ENCODE results near the gene LILRA5. TPM values are rescaled to one million over a fixed set of nuclear protein-coding genes. Genes with fewer than 3 reads are reported as not detected.

Gene LILRA5
- not detected in 2 replicates for total RNA-seq

DNA sequence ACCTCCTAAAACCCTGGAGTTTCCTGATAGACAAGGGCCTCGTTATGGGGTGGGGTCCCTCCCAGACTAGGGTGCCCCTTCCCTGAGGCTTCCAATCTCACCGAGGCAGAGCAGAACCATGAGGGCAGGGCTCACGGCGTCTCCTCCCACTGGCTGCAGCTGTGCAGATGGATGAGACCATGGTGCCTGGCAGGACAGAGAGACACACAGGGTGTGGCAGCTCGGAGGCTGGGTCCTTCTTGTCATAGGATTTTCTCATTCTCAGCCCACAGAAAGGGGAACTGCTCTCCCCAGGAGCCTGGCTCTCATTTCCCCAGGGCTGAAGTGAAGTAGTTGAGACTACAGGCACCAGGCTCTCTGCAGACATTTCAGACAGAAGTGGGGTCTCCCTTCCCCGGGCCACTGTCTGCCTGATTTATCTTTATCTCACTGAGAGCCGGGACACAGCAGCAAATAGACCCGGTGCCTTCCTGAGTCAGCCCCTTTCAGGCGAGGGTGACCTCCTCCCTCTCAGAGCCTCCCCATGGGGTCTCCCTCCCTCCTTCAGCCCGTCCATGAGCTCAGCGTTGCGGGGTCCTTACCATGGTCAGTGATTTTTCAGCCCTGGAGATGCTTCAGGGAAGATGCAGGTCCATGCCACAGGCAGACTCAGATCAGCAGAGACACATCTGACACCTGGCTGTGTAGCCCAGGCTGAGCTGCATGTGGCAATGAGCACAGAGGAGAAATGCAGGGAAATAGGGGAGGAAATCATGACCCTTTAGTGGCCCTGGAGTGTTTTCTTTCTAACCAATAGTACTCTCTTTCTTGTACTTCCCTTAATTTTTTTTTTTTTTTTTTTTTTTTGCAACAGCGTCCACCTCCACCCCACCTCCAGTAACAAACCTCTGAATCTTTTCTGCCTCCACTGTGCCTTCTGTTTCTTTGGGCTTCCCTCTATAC, at the start of gene LILRA5:
LILRA5 (minus strand) TSS at position 731 of the 942 bp plus-strand sequence; CDS start at position 584, 147 bp downstream.

DNA sequence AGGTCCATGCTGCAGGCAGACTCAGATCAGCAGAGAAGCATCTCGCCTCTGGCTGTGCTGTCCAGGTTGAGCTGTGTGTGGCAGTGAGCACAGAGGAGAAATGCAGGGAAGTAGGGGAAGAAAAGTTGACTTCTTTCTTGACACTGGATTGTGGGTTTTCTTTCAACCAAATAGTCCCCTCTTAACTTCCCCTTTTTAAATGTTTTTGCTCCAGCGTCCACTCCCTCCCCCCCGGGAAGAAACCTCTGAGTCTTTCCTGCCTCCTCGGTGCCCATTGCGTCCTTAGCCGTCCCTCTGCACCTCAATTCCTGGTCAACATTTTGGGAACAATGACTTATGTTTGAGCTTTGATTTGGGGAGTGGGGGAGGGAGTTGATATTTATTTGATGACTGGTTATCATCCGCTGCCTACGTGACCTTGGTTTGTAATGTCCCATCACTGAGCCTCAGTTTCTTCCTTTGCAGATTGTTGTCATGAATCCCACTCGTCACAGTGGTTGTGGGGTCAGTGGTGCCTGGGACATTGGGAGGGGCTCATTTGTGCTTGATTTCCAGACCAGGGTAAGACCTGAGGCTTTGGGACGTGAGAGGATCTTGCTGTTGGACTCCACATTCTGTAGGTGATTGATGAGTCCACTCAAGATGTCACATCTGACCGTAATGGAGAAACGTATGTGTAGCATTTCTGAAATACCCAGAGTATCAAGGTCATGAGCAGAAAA, 31.8 kb downstream of the LILRA5 start, which contains the start of gene LILRB2:
LILRB2 (minus strand) TSS at position 104 of the 722 bp plus-strand sequence. CDS start 614 bp downstream, outside the sequence.

DNA sequence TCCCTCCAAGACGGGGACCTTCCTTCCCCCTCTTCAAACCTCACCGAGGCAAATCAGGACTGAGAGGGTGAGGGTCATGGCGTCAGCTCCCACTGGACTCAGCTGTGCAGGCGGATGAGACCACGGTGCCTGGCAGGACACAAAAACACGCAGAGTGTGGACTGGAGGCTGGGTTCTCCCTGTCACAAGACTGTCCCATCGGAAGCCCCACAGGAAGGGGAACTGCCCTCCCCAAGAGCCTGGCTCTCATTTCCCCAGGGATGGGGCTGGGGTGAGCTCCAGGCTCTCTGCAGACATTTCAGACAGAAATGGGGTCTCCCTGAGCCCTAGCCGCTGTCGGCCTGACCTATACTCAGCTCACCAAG, 55.9 kb downstream of the LILRA5 start, which contains the start of gene LILRB5:
LILRB5 (minus strand) TSS at position 158 of the 365 bp plus-strand sequence; CDS start at position 78, 80 bp downstream.

Other genes with a start within 250 kb of the LILRA5 start
- not detected in 2 replicates for gene VSTM1, start 249.3 kb downstream of the LILRA5 start, total RNA-seq
- not detected in 2 replicates for gene TARM1, start 231.8 kb downstream of the LILRA5 start, total RNA-seq
- gene OSCAR, start 212.4 kb downstream of the LILRA5 start, total RNA-seq = not detected in 2 replicates
- 10.0 and 15.7 TPM in 2 replicates for gene NDUFA3, start 210.3 kb downstream of the LILRA5 start, total RNA-seq
- 25.4 and 32.9 TPM in 2 replicates for gene TFPT, start 197.5 kb downstream of the LILRA5 start, total RNA-seq
- gene PRPF31, start 197.4 kb downstream of the LILRA5 start, total RNA-seq = 67.8 and 80.6 TPM in 2 replicates
- 7.0 and 26.7 TPM in 2 replicates for gene CNOT3, start 175.4 kb downstream of the LILRA5 start, total RNA-seq
- 5.8 and 6.4 TPM in 2 replicates for gene LENG1, start 153.4 kb downstream of the LILRA5 start, total RNA-seq
- under 0.01 and 0.19 TPM in 2 replicates for gene TMC4, start 140.0 kb downstream of the LILRA5 start, total RNA-seq
- gene MBOAT7, start 123.6 kb downstream of the LILRA5 start, total RNA-seq = 31.6 and 32.2 TPM in 2 replicates
- gene TSEN34, start 121.9 kb downstream of the LILRA5 start, total RNA-seq = 25.9 and 35.8 TPM in 2 replicates
- gene RPS9, start 112.3 kb downstream of the LILRA5 start, total RNA-seq = 2,062 and 3,264 TPM in 2 replicates
- not detected in 2 replicates for gene LILRB3, start 90.2 kb downstream of the LILRA5 start, total RNA-seq
- not detected in 2 replicates for gene LILRA6, start 70.4 kb downstream of the LILRA5 start, total RNA-seq
- not detected in 2 replicates for gene LILRB5, start 55.9 kb downstream of the LILRA5 start, total RNA-seq
- not detected in 2 replicates for gene LILRB2, start 32.1 kb downstream of the LILRA5 start, total RNA-seq
- gene LILRA4, start 26.0 kb upstream of the LILRA5 start, total RNA-seq = not detected in 2 replicates
- gene LAIR1, start 51.8 kb upstream of the LILRA5 start, total RNA-seq = not detected in 2 replicates
- gene TTYH1, start 102.3 kb upstream of the LILRA5 start, total RNA-seq = not detected in 2 replicates
- 24.9 and 54.1 TPM in 2 replicates for gene LENG8, start 136.0 kb upstream of the LILRA5 start, total RNA-seq
- gene LENG9, start 150.6 kb upstream of the LILRA5 start, total RNA-seq = 4.8 and 4.9 TPM in 2 replicates
- 53.5 and 74.6 TPM in 2 replicates for gene CDC42EP5, start 160.1 kb upstream of the LILRA5 start, total RNA-seq
- not detected in 2 replicates for gene LAIR2, start 189.7 kb upstream of the LILRA5 start, total RNA-seq